CD4-positive, CD25-positive, alpha-beta regulatory T cell (primary cell): Measurements from ENCODE around the gene OASL. TPM values are rescaled to one million over a fixed set of nuclear protein-coding genes. Genes with fewer than 3 reads are reported as not detected.

Experiments
- ATAC-seq, 2 donors: fragments of 150-1000 bp; cut with Tn5 transposase; one replicate each; pipeline ENCODE4 v1.10.0; 2021; ENCODE audit warnings: low read depth in 2 of 2, moderate number of reproducible peaks in 2 of 2, moderate library complexity in 1 of 2
- DNase-seq, 3 donors: peaks; one replicate each; pipeline versions ENCODE4 v3.0.0 to v3.0.0-alpha.2; 2012 to 2022; ENCODE audit warnings: mixed read lengths in 1 of 3
- H3K27ac ChIP-seq: one replicate; pipeline ENCODE4 v1.7.0; 2013; ENCODE audit warnings: mild to moderate bottlenecking, low read length; ENCODE audit not compliant: insufficient read depth, poor library complexity, severe bottlenecking
- H3K27me3 ChIP-seq: one replicate; pipeline ENCODE4 v1.7.0; 2013; ENCODE audit warnings: low read length; ENCODE audit not compliant: control insufficient read depth, insufficient read depth
- H3K36me3 ChIP-seq: one replicate; pipeline ENCODE4 v1.7.0; 2013; ENCODE audit warnings: mild to moderate bottlenecking, low read length, moderate library complexity; ENCODE audit not compliant: control insufficient read depth, insufficient read depth
- H3K4me1 ChIP-seq: 2 replicates; pipeline ENCODE4 v1.7.0; 2013; ENCODE audit warnings: mild to moderate bottlenecking, low read length; ENCODE audit not compliant: insufficient read depth, control insufficient read depth, poor library complexity, severe bottlenecking
- H3K4me3 ChIP-seq: one replicate; pipeline ENCODE4 v1.7.0; 2013; ENCODE audit warnings: low read depth, mild to moderate bottlenecking, low read length, moderate library complexity
- H3K9me3 ChIP-seq, 2 experiments: 1 replicate in 1 of 2; 2 replicates in 1 of 2; pipeline ENCODE4 v1.7.0; 2013; ENCODE audit warnings: low read length in 2 of 2, mild to moderate bottlenecking in 1 of 2, moderate library complexity in 1 of 2; ENCODE audit not compliant: control insufficient read depth in 2 of 2
- H3K27ac Mint-ChIP-seq, 3 donors: one replicate each; pipeline ENCODE4 v1.8.0; 2020 to 2022; ENCODE audit warnings: mild to moderate bottlenecking in 3 of 3, mixed read lengths in 3 of 3, moderate library complexity in 2 of 3
- H3K27me3 Mint-ChIP-seq: one replicate; pipeline ENCODE4 v1.8.0; 2022; ENCODE audit warnings: mild to moderate bottlenecking, mixed read lengths
- H3K36me3 Mint-ChIP-seq: one replicate; pipeline ENCODE4 v1.8.0; 2020; ENCODE audit warnings: mixed read lengths
- H3K4me1 Mint-ChIP-seq, 4 donors: one replicate each; pipeline ENCODE4 v1.8.0; 2020 to 2022; ENCODE audit warnings: mixed read lengths in 4 of 4, mild to moderate bottlenecking in 1 of 4
- H3K4me3 Mint-ChIP-seq, 4 donors: one replicate each; pipeline ENCODE4 v1.8.0; 2020 to 2022; ENCODE audit warnings: mild to moderate bottlenecking in 4 of 4, mixed read lengths in 4 of 4, moderate library complexity in 3 of 4
- H3K9me3 Mint-ChIP-seq, 7 donors: one replicate each; pipeline ENCODE4 v1.8.0; 2020 to 2022; ENCODE audit warnings: mixed read lengths in 7 of 7, mild to moderate bottlenecking in 3 of 7, moderate library complexity in 2 of 7
- polyA plus RNA-seq, 4 donors: library from polyadenylated mRNA; unstranded; fragments of 300-500 nt; fragmentation: Illumina TruSeq; gene quantifications; one replicate each; pipeline ENCODE4 v1.2.3, GENCODE V29; 2021
- total RNA-seq: library from RNA; stranded (reverse); gene quantifications from one replicate; pipeline ENCODE4 v1.2.3, GENCODE V29; 2022

The OASL gene
- total and polyA plus RNA-seq, 5 donors from 2014 or later, result 9.0 to 19.3 (median 11.7) TPM

GRCh38 chr12:121030576-121031212 is 8.4 kb downstream of the OASL start:
- H3K27me3 Mint-ChIP-seq, result no peaks in the 10 kb centered on the region
- no peak overlapping the region for H3K4me3 ChIP-seq
- H3K4me3 Mint-ChIP-seq, result no peak overlapping the region
- H3K27ac ChIP-seq, result no peak overlapping the region
- no peak overlapping the region for H3K27ac Mint-ChIP-seq
- H3K27me3 ChIP-seq, result no peaks in the 10 kb centered on the region
- peaks cover 26% of the 10 kb centered on the region for H3K4me1 ChIP-seq
- peaks cover 0 to 3% (median 0%) of the 10 kb centered on the region in 7 donors for H3K9me3 Mint-ChIP-seq
- ATAC-seq, result no peak
- peaks cover 31% of the 10 kb centered on the region for H3K36me3 Mint-ChIP-seq
- no peaks in the 10 kb centered on the region for H3K9me3 ChIP-seq
- no peak for DNase-seq
- H3K36me3 ChIP-seq, result peaks cover 21% of the 10 kb centered on the region
- peaks cover 15 to 30% (median 21%) of the 10 kb centered on the region in 4 donors for H3K4me1 Mint-ChIP-seq

- Histone ChIP-seq H3K27me3 (no peaks in the 10 kb centered on the region), H3K4me3 (no peak overlapping the region), H3K27ac (no peak overlapping the region), H3K36me3 (peaks cover 31% of the 10 kb centered on the region), H3K9me3 (no peaks in the 10 kb centered on the region), H3K4me1 (no peaks in the 10 kb centered on the region)
- DNase-seq (no peak), ATAC-seq (no peak)
- Mint-ChIP-seq H3K27ac (peak overlapping the region; percentile 6 to 48 (median 47)), H3K4me1 (peaks cover 0 to 6% (median 4%) of the 10 kb centered on the region in 4 donors), H3K36me3 (peaks cover 33% of the 10 kb centered on the region), H3K27me3 (no peaks in the 10 kb centered on the region), H3K4me3 (no peak overlapping the region), H3K9me3 (no peaks in the 10 kb centered on the region)
Measured at GRCh38 chr12:121026274-121027045, 12.6 kb downstream of the OASL start.

- Mint-ChIP-seq H3K4me3 (no peak overlapping the region), H3K9me3 (no peaks in the 10 kb centered on the region), H3K27me3 (no peaks in the 10 kb centered on the region), H3K4me1 (peaks cover 0 to 6% (median 4%) of the 10 kb centered on the region in 4 donors), H3K27ac (peak overlapping the region in 1 of 3 donors; percentile 47), H3K36me3 (peaks cover 34% of the 10 kb centered on the region)
- no peak overlapping the region for H3K27ac ChIP-seq
- H3K9me3 ChIP-seq, result no peaks in the 10 kb centered on the region
- H3K36me3 ChIP-seq, result peaks cover 37% of the 10 kb centered on the region
- no peak for DNase-seq
- H3K4me1 ChIP-seq, result no peaks in the 10 kb centered on the region
- peak in 1 of 2 donors; percentile 10 for ATAC-seq
- no peak overlapping the region for H3K4me3 ChIP-seq
- no peaks in the 10 kb centered on the region for H3K27me3 ChIP-seq
Measured at GRCh38 chr12:121025442-121026226, 13.4 kb downstream of the OASL start.

- Mint-ChIP-seq H3K36me3 (peaks cover 41% of the 10 kb centered on the region), H3K9me3 (no peaks in the 10 kb centered on the region), H3K27ac (no peak overlapping the region), H3K27me3 (no peaks in the 10 kb centered on the region), H3K4me3 (no peak overlapping the region), H3K4me1 (peaks cover 0 to 6% (median 4%) of the 10 kb centered on the region in 4 donors)
- Histone ChIP-seq H3K4me3 (no peak overlapping the region), H3K4me1 (no peaks in the 10 kb centered on the region), H3K27ac (no peak overlapping the region), H3K27me3 (no peaks in the 10 kb centered on the region), H3K9me3 (no peaks in the 10 kb centered on the region), H3K36me3 (peaks cover 37% of the 10 kb centered on the region)
- DNase-seq (no peak), ATAC-seq (no peak)
Measured at GRCh38 chr12:121023799-121024198, 15.2 kb downstream of the OASL start.

GRCh38 chr12:121022713-121023112 is 16.3 kb downstream of the OASL start:
- no peaks in the 10 kb centered on the region for H3K27me3 Mint-ChIP-seq
- Histone ChIP-seq H3K36me3 (peaks cover 30% of the 10 kb centered on the region), H3K4me3 (no peak overlapping the region), H3K9me3 (no peaks in the 10 kb centered on the region), H3K4me1 (no peaks in the 10 kb centered on the region), H3K27ac (no peak overlapping the region), H3K27me3 (no peaks in the 10 kb centered on the region)
- H3K27ac Mint-ChIP-seq, result no peak overlapping the region
- no peak for ATAC-seq
- no peak overlapping the region for H3K4me3 Mint-ChIP-seq
- no peak for DNase-seq
- H3K4me1 Mint-ChIP-seq, result peaks cover 0 to 6% (median 4%) of the 10 kb centered on the region in 4 donors
- peaks cover 33% of the 10 kb centered on the region for H3K36me3 Mint-ChIP-seq
- no peaks in the 10 kb centered on the region for H3K9me3 Mint-ChIP-seq

GRCh38 chr12:121021754-121022153 is 17.3 kb downstream of the OASL start:
- Histone ChIP-seq H3K9me3 (no peaks in the 10 kb centered on the region), H3K4me1 (no peaks in the 10 kb centered on the region), H3K27me3 (no peaks in the 10 kb centered on the region), H3K36me3 (peaks cover 21% of the 10 kb centered on the region), H3K4me3 (no peak overlapping the region), H3K27ac (no peak overlapping the region)
- no peaks in the 10 kb centered on the region for H3K9me3 Mint-ChIP-seq
- H3K27me3 Mint-ChIP-seq, result no peaks in the 10 kb centered on the region
- no peak for ATAC-seq
- no peak for DNase-seq
- H3K36me3 Mint-ChIP-seq, result peaks cover 28% of the 10 kb centered on the region
- H3K4me1 Mint-ChIP-seq, result peaks cover 0 to 6% (median 4%) of the 10 kb centered on the region in 4 donors
- H3K27ac Mint-ChIP-seq, result no peak overlapping the region
- no peak overlapping the region for H3K4me3 Mint-ChIP-seq

GRCh38 chr12:121018860-121019617 is 20.0 kb downstream of the OASL start:
- Histone ChIP-seq H3K27me3 (no peaks in the 10 kb centered on the region), H3K9me3 (no peaks in the 10 kb centered on the region), H3K27ac (no peak overlapping the region), H3K4me1 (peaks cover 8% of the 10 kb centered on the region), H3K4me3 (no peak overlapping the region), H3K36me3 (peaks cover 16% of the 10 kb centered on the region)
- Mint-ChIP-seq H3K4me3 (no peak overlapping the region), H3K27me3 (no peaks in the 10 kb centered on the region), H3K4me1 (peaks cover 10 to 18% (median 16%) of the 10 kb centered on the region in 4 donors), H3K27ac (no peak overlapping the region), H3K9me3 (no peaks in the 10 kb centered on the region), H3K36me3 (peaks cover 20% of the 10 kb centered on the region)
- DNase-seq, result no peak
- ATAC-seq, result no peak
